Measurements from ENCODE around the gene MDP1.
A peak's percentile ranks its signal among the peaks of the same experiment; 100 is the strongest.

Gene MDP1

DNA sequence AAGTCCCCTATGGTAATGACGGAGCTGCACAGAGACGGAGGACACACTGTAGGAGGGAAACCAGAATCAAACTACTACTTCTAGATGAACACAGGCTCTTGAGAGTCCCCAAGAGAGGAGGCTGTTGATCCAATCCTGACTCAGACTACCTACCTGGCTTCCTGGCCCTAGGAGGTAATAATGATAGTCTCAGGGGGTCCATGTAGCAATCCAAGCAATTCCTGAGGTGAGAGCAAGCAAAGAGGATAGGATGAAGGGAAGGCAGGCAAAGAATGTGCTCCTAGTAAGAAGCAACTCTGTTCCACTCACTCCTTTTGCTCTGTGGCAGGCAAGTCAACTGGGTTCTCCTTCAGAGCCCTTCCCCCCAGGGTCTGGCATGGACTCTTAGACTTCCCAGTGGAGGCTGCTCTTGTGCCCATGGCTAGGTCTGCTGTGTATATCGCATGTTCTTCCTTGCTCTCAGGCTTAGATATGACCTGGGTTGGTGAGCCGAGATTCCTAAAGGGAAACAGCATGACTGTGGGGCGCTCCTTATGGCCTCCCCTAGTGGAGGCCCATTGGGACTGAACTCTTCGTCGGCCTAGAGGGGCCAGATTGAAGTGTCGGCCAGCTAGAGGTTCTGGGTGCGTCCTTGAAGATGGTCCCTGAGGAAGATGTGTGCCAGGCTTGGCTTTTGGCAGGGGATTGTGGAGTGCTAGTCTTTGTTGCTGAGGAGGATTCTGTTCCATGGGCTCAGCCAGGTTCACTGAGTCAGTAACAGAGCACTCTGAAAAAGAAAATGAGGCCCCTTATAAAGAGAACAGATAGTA, 24.4 kb upstream of the MDP1 start:
- H3K4me1 Mint-ChIP-seq, result peaks cover 35% of the 10 kb centered on the region
- H3K27ac Mint-ChIP-seq, result peak overlapping the region; percentile 68
- peak overlapping the region; percentile 66 for H3K4me3 Mint-ChIP-seq
- ATAC-seq (ENCODE audit: low read depth), result no peak
- H3K27me3 Mint-ChIP-seq, result no peaks in the 10 kb centered on the region
- peaks cover 38% of the 10 kb centered on the region for H3K36me3 Mint-ChIP-seq
- no peaks in the 10 kb centered on the region for H3K9me3 Mint-ChIP-seq
- DNase-seq (ENCODE audit: low spot score in 2 of 2), result no peak

GRCh38 chr14:24238527-24239037, 22.7 kb upstream of the MDP1 start:
- no peaks in the 10 kb centered on the region for H3K27me3 Mint-ChIP-seq
- no peaks in the 10 kb centered on the region for H3K9me3 Mint-ChIP-seq
- peaks cover 41% of the 10 kb centered on the region for H3K36me3 Mint-ChIP-seq
- ATAC-seq (ENCODE audit: low read depth) (no peak), DNase-seq (ENCODE audit: low spot score in 2 of 2) (no peak)
- no peak overlapping the region for H3K4me3 Mint-ChIP-seq
- peaks cover 41% of the 10 kb centered on the region for H3K4me1 Mint-ChIP-seq
- no peak overlapping the region for H3K27ac Mint-ChIP-seq

GRCh38 chr14:24238123-24238522, 22.3 kb upstream of the MDP1 start:
- Mint-ChIP-seq H3K27ac (no peak overlapping the region), H3K4me1 (peaks cover 38% of the 10 kb centered on the region), H3K27me3 (no peaks in the 10 kb centered on the region), H3K36me3 (peaks cover 41% of the 10 kb centered on the region), H3K9me3 (no peaks in the 10 kb centered on the region), H3K4me3 (no peak overlapping the region)
- DNase-seq (ENCODE audit: low spot score in 2 of 2) (no peak), ATAC-seq (ENCODE audit: low read depth) (no peak)

- Mint-ChIP-seq H3K4me3 (no peak overlapping the region), H3K4me1 (peaks cover 38% of the 10 kb centered on the region), H3K36me3 (peaks cover 41% of the 10 kb centered on the region), H3K9me3 (no peaks in the 10 kb centered on the region), H3K27me3 (no peaks in the 10 kb centered on the region), H3K27ac (no peak overlapping the region)
- ATAC-seq (ENCODE audit: low read depth) (no peak), DNase-seq (ENCODE audit: low spot score in 2 of 2) (no peak)
Observed at GRCh38 chr14:24237463-24237955, 21.6 kb upstream of the MDP1 start.

DNA sequence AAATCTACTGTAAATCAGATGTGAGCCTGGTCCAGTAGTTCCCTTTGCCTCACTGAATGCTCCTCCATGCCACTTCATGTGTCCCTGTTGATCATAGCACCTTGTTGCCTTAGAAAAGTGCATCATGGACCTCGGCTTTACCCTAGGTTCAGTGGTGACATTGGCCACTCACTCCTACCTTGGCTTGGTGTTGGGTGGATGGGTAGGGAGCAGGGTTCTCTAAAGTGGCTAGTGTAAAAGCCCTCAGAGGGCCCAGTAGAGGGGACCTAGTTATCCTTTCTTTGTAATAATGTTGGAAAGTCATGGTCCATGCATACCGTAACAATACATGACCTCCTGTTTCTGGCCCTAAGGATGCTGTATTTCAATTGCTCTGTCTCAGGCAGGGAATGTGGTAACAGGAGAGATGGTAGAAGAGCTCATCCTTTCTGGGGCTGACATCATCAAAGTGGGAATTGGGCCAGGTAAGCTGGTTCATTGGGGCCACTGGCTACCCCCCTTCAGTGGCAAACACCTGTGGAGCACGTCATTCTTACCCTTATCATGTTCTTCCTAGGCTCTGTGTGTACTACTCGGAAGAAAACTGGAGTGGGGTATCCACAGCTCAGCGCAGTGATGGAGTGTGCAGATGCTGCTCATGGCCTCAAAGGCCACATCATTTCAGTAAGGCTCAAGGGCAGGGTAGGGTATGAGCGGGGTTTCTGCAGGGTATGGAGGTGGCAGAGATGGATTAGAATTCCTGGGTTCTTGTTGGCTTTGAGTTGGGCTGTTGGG, 21.0 kb upstream of the MDP1 start:
- peak overlapping the region; percentile 64 for H3K27ac Mint-ChIP-seq
- no peak for ATAC-seq (ENCODE audit: low read depth)
- peaks cover 41% of the 10 kb centered on the region for H3K36me3 Mint-ChIP-seq
- no peaks in the 10 kb centered on the region for H3K27me3 Mint-ChIP-seq
- H3K4me1 Mint-ChIP-seq, result peaks cover 38% of the 10 kb centered on the region
- no peak for DNase-seq (ENCODE audit: low spot score in 2 of 2)
- no peaks in the 10 kb centered on the region for H3K9me3 Mint-ChIP-seq
- no peak overlapping the region for H3K4me3 Mint-ChIP-seq

DNA sequence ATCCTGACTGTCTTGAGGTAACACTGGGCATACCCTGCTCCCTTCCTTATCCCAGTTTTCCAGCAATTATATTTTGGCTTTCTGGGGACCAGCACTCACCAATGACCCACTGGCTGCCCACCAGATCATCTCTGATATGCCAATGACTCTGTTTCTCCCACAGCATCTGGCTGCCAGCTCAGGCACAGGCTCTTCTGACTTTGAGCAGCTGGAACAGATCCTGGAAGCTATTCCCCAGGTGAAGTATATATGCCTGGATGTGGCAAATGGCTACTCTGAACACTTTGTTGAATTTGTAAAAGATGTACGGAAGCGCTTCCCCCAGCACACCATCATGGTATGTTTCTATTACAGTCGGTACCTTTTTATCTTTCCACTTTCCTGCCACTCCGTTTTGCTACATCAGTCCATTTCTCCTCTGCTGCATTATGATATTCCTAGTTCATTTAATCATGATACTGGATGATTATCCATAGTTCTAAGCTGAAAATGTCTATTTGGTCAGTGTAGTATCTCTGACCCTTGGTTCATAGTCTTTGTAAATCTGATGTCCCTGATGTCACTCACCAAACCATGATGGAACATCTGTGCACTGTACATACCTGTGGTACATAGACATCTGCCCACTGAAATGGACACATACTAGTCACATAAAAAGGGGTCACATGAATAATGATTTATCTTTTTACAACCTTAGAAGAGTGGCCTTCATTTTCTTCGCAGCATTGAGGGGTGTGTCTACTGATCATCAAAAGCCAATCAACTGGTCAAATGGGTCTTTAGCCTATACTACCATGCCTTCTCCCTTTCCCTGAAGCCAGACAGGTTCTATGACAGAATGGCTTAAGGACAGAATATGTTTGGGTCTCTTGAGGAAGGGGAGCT, 20.2 kb upstream of the MDP1 start:
- peaks cover 44% of the 10 kb centered on the region for H3K4me1 Mint-ChIP-seq
- ATAC-seq (ENCODE audit: low read depth) (no peak), DNase-seq (ENCODE audit: low spot score in 2 of 2) (no peak)
- no peak overlapping the region for H3K27ac Mint-ChIP-seq
- H3K4me3 Mint-ChIP-seq, result no peak overlapping the region
- H3K27me3 Mint-ChIP-seq, result no peaks in the 10 kb centered on the region
- H3K36me3 Mint-ChIP-seq, result peaks cover 41% of the 10 kb centered on the region
- H3K9me3 Mint-ChIP-seq, result no peaks in the 10 kb centered on the region

GRCh38 chr14:24234095-24235005, 18.5 kb upstream of the MDP1 start:
- Mint-ChIP-seq H3K9me3 (no peaks in the 10 kb centered on the region), H3K4me1 (peaks cover 33% of the 10 kb centered on the region), H3K4me3 (peak overlapping the region; percentile 9), H3K36me3 (peaks cover 32% of the 10 kb centered on the region), H3K27me3 (no peaks in the 10 kb centered on the region), H3K27ac (peak overlapping the region; percentile 50)
- ATAC-seq (ENCODE audit: low read depth) (no peak), DNase-seq (ENCODE audit: low spot score in 2 of 2) (no peak)

GRCh38 chr14:24233538-24233866, 17.6 kb upstream of the MDP1 start:
- Mint-ChIP-seq H3K4me1 (peaks cover 32% of the 10 kb centered on the region), H3K27me3 (no peaks in the 10 kb centered on the region), H3K9me3 (no peaks in the 10 kb centered on the region), H3K27ac (peak overlapping the region; percentile 85), H3K36me3 (peaks cover 28% of the 10 kb centered on the region), H3K4me3 (peak overlapping the region; percentile 93)
- no peak for ATAC-seq (ENCODE audit: low read depth)
- DNase-seq (ENCODE audit: low spot score in 2 of 2), result no peak

- H3K36me3 Mint-ChIP-seq, result peaks cover 23% of the 10 kb centered on the region
- H3K4me3 Mint-ChIP-seq, result peak within 1 kb of the TSS; percentile 93
- DNase-seq (ENCODE audit: low spot score in 2 of 2), result no peak
- peaks cover 28% of the 10 kb centered on the region for H3K4me1 Mint-ChIP-seq
- H3K27me3 Mint-ChIP-seq, result no peaks in the 10 kb centered on the region
- H3K9me3 Mint-ChIP-seq, result no peaks in the 10 kb centered on the region
- peak within 1 kb of the TSS; percentile 85 for H3K27ac Mint-ChIP-seq
- peak; percentile 43 for ATAC-seq (ENCODE audit: low read depth)
Observed at GRCh38 chr14:24232645-24233537, 17.0 kb upstream of the MDP1 start, which contains the start of gene GMPR2. Gene GMPR2 (plus strand): TSS chr14:24232929. CDS start chr14:24233254, 325 bp downstream.

- Mint-ChIP-seq H3K27me3 (no peaks in the 10 kb centered on the region), H3K27ac (peak within 1 kb of the TSS; percentile 85), H3K36me3 (peaks cover 22% of the 10 kb centered on the region), H3K9me3 (no peaks in the 10 kb centered on the region), H3K4me3 (peak within 1 kb of the TSS; percentile 93), H3K4me1 (peaks cover 27% of the 10 kb centered on the region)
- ATAC-seq (ENCODE audit: low read depth) (peak; percentile 83), DNase-seq (ENCODE audit: low spot score in 2 of 2) (peak; percentile 84 to 85)
Observed at GRCh38 chr14:24232121-24232644, 16.3 kb upstream of the MDP1 start, which contains the start of gene NEDD8. Gene NEDD8 (minus strand): TSS chr14:24232367. CDS start chr14:24232267, 100 bp downstream.

DNA sequence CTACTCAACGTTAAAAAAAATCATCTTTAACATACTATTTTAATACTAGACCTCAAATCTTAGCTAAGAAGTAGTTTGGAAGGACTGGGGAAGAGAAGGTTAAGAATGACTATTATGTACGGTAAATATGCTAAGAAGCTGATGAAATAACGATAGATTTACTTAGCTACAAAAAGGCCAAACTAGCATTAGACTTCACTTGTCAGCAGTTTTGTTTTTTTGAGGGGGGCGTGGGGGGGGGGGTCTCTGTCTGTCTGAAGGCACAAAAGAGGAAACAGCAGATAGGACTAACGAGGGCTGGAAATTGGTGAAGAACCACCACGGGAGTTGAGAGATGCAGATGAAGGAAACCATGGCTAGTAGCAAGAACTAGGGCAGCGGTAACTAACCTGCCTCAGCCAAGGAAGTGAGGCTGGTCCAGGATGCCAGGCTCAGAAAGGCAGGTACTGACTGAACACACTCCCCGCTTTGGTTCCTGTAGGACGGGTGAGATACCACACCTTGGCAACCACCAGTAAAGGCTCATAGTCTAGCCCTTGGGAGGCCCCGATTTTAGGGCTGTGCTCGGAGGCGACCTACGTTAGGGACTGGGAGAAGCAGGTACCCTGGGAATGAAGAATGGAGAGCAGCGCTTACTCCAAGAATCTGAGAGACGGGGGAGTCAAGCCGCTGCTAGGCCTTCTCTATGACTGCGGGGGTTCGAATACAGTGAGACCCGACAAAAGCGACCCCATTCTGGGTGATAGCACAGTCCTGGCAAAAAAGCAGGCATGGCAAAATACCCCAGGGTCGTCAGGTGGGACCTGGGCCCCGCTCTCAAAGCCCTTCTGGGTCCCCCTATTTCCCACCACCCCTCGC, 15.6 kb upstream of the MDP1 start:
- no peak for DNase-seq (ENCODE audit: low spot score in 2 of 2)
- Mint-ChIP-seq H3K27me3 (no peaks in the 10 kb centered on the region), H3K36me3 (peaks cover 17% of the 10 kb centered on the region), H3K9me3 (no peaks in the 10 kb centered on the region), H3K27ac (peak overlapping the region; percentile 85), H3K4me3 (peak overlapping the region; percentile 93), H3K4me1 (peaks cover 24% of the 10 kb centered on the region)
- ATAC-seq (ENCODE audit: low read depth), result no peak
